Testis (tissue), 3 donors: ENCODE measurements around the gene BMP5. TPM values are rescaled to one million over a fixed set of nuclear protein-coding genes. Genes with fewer than 3 reads are reported as not detected.

Source experiments
- DNase-seq: peaks from one replicate; pipeline ENCODE4 v3.0.0-alpha.2; 2019
- H3K27ac ChIP-seq, 2 donors: fragments of 200-600 bp; sonication (generic); one replicate each; pipeline ENCODE4 v1.5.1; 2019
- H3K27me3 ChIP-seq: fragments of 200-600 bp; sonication (generic); one replicate; pipeline ENCODE4 v1.5.1; 2019
- H3K36me3 ChIP-seq: fragments of 200-600 bp; sonication (generic); one replicate; pipeline ENCODE4 v1.5.1; 2017; ENCODE audit warnings: low read depth; ENCODE audit errors: missing control alignments
- H3K4me1 ChIP-seq: fragments of 200-600 bp; sonication (generic); one replicate; pipeline ENCODE4 v1.5.1; 2019
- H3K4me3 ChIP-seq, 2 donors: fragments of 200-600 bp; sonication (generic); one replicate each; pipeline ENCODE4 v1.5.1; 2017 to 2019
- H3K9me3 ChIP-seq: fragments of 200-600 bp; sonication (generic); one replicate; pipeline ENCODE4 v1.5.1; 2017
- POLR2A ChIP-seq: fragments of 450-650 bp; IDR thresholded peaks from one replicate; pipeline ENCODE4 v1.6.1; 2017; ENCODE audit warnings: antibody characterized with exemption, mild to moderate bottlenecking, moderate library complexity
- WGBS, 2 donors: methylation state at CpG; one replicate each; pipeline ENCODE4 v1.1.5; 2018; 5-methylcytosine and 5-hydroxymethylcytosine counted together
- intact Hi-C: fragments of 100-400 bp; cut with DNase I; formaldehyde crosslinking; loops from one replicate; pipeline ENCODE4 v1.15.1; 2023; ENCODE audit warnings: low total_unique reads
- polyA plus RNA-seq: library from polyadenylated mRNA; stranded (reverse); fragments of 350-450 nt; fragmentation: Illumina TruSeq; extraction: RNeasy Lipid Tissue Mini Kit (QIAGEN cat#74804); gene quantifications from one replicate; pipeline ENCODE4 v1.2.3, GENCODE V29; 2014; ENCODE audit warnings: low read depth, low replicate concordance; ENCODE audit not compliant: insufficient read depth
- total RNA-seq, 2 donors: library from RNA; depleted of rRNA; stranded (reverse); fragments of >200 nt; gene quantifications; one replicate each; pipeline ENCODE4 v1.2.3, GENCODE V29; 2016
- TF ChIP-seq, protein P1 (sequence below), 3 experiments: fragments of 450-650 bp in 2 of 3; fragments of 200-600 bp in 1 of 3; sonication (generic) in 1 of 3; IDR thresholded peaks; one replicate each; pipeline ENCODE4 v1.5.1; 2016 to 2019; ENCODE audit warnings: antibody characterized with exemption in 3 of 3, mild to moderate bottlenecking in 2 of 3, moderate library complexity in 1 of 3

BMP5 gene
- total and polyA plus RNA-seq, 3 donors from 2014 or later, result 0.06 to 0.12 TPM; not detected in 1

DNA sequence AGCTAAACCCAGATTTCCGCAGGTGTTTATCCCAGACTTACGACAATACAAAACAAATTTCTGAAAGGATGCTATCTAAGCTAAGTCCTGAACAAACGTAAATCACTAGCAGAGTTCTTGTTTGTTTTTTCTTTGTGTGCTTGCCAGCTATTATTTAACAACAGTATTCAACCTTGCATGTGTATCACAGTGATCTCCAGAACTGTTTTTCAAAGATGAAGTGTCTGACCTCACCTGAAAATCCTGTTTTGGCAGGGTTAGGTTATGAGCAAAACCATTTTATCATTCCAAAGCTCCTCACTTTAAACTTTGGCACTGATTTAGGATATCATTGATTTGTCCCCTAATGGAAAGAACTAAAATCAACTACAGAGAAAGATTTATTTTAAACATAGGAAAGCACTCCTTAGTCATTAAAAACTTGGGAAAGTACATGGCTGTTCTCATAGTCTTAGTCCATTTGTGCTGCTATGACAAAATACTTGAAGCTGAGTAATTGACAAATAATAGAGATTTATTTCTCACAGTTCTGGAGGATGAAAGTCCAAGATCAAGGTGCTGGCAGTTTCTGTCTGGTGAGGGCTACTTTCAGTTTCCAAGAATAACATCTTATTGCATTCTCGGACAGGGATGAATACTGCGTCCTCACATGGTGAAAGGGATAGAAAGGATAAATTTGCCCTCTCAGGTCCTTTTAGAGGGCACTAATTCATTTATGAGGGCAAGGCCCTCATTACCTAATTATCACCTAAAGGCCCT lies 20.8 kb upstream of the BMP5 start:
- 88 to 92% methylated on average over 5 of the region's 5 CpGs for WGBS, 2 donors
- H3K4me1 ChIP-seq, result no peaks in the 10 kb centered on the region
- no peaks in the 10 kb centered on the region for H3K27me3 ChIP-seq
- no peak overlapping the region for H3K27ac ChIP-seq
- intact Hi-C loops, result no loop called here
- no peak overlapping the region for H3K4me3 ChIP-seq
- TF ChIP-seq POLR2A, result no peak
- TF ChIP-seq, protein P1, sequence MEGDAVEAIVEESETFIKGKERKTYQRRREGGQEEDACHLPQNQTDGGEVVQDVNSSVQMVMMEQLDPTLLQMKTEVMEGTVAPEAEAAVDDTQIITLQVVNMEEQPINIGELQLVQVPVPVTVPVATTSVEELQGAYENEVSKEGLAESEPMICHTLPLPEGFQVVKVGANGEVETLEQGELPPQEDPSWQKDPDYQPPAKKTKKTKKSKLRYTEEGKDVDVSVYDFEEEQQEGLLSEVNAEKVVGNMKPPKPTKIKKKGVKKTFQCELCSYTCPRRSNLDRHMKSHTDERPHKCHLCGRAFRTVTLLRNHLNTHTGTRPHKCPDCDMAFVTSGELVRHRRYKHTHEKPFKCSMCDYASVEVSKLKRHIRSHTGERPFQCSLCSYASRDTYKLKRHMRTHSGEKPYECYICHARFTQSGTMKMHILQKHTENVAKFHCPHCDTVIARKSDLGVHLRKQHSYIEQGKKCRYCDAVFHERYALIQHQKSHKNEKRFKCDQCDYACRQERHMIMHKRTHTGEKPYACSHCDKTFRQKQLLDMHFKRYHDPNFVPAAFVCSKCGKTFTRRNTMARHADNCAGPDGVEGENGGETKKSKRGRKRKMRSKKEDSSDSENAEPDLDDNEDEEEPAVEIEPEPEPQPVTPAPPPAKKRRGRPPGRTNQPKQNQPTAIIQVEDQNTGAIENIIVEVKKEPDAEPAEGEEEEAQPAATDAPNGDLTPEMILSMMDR (IDR thresholded peaks at IDR 0.05), result no peak
- no peaks in the 10 kb centered on the region for H3K9me3 ChIP-seq
- H3K36me3 ChIP-seq, result no peaks in the 10 kb centered on the region
- DNase-seq, result no peak

DNA sequence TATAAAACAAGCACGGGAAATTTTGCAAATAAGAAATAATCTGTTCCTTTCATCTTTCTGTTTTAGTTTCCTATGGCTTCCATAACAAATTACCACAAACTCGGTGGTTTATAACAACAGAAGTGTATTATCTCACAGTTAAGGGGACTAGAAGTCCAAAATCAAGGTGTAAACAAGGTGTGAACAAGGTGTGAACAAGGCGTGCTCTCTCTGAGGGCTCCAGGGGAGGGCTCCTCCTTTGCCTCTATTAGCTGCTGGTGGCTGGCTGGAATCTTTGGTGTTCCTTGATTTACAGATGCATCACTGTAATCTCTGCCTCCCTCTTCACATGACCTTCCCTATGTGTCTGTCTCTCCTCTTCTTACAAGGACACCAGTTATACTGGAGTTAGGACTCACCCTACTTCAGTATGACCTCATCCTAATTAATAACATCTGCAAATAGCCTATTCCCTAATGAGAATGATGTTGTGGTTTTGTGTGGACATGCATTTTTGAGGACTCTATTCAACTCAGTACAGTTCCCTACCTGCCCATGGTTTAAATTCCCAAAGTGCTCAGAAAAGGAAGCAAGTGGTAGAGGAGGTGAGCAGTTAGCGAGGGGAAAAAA lies 17.5 kb upstream of the BMP5 start:
- 84 to 86% methylated on average over 4 of the region's 4 CpGs for WGBS, 2 donors
- no peaks in the 10 kb centered on the region for H3K9me3 ChIP-seq
- H3K27me3 ChIP-seq, result no peaks in the 10 kb centered on the region
- no peak for DNase-seq
- H3K4me3 ChIP-seq, result no peak overlapping the region
- H3K36me3 ChIP-seq, result no peaks in the 10 kb centered on the region
- TF ChIP-seq, protein P1 (IDR thresholded peaks at IDR 0.05), result no peak
- no peak for TF ChIP-seq POLR2A
- H3K27ac ChIP-seq, result no peak overlapping the region
- intact Hi-C loops, result no loop called here
- H3K4me1 ChIP-seq, result no peaks in the 10 kb centered on the region

DNA sequence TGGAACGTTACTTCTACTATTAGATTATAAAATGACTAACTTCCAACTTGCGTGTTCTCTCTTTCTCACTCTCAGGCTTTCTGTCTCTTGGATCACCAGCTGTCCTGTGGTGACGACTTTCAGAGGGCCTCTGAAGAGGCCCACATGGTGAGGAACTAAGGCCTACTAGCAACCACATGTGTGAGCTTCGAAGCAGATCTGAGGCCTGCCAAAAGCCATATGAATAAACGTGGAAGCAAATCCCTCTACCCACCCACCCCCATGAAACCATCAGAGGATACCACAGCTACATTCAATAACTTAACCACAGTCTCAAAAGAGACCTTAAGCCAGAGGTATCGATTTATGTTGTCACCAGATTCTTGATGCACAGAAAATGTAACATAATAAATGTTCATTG lies 13.5 kb upstream of the BMP5 start:
- H3K4me1 ChIP-seq, result no peaks in the 10 kb centered on the region
- no peak overlapping the region for H3K4me3 ChIP-seq
- no peaks in the 10 kb centered on the region for H3K27me3 ChIP-seq
- H3K36me3 ChIP-seq, result no peaks in the 10 kb centered on the region
- intact Hi-C loops, result no loop called here
- TF ChIP-seq, protein P1 (IDR thresholded peaks at IDR 0.05), result no peak
- no peak for TF ChIP-seq POLR2A
- H3K27ac ChIP-seq, result no peak overlapping the region
- DNase-seq, result no peak
- H3K9me3 ChIP-seq, result no peaks in the 10 kb centered on the region
- whole genome bisulfite sequencing, 2 donors, result 92 to 95% methylated on average over 6 of the region's 6 CpGs

DNA sequence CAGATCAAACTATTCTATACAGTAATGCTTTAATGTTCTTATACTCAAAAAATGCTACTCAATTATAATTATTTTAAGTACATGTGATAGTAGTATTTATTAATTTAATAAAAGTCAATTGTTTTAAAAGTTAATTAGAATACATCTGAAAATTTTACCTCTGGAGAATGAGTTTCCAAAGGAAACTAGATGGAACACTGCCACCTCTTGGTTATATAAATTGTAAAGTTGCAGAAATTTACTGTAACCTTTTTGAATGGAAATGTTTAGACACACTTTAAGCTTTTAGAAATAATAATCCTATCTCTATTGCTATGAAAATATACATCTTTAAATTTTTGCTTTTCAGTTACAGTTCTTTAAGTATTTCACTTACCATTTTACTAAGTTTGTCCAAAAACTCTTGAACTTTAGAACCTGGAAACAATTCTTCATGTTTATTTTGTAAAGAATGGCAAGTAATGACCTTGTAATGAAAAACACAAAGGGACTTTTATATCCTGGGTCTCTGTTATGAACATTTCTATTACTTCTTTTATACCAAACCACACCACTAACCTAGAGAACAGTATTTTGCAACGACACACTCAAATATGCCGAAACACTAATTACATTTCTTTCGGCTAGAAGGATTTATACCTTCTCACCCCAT lies 10.9 kb upstream of the BMP5 start:
- no peak for DNase-seq
- no peak for TF ChIP-seq POLR2A
- TF ChIP-seq, protein P1 (IDR thresholded peaks at IDR 0.05), result no peak
- Histone ChIP-seq H3K27ac (no peak overlapping the region), H3K27me3 (no peaks in the 10 kb centered on the region), H3K9me3 (no peaks in the 10 kb centered on the region), H3K36me3 (no peaks in the 10 kb centered on the region), H3K4me1 (peaks cover 6% of the 10 kb centered on the region), H3K4me3 (no peak overlapping the region)
- intact Hi-C loops, result no loop called here
- WGBS, 2 donors, result 72 to 75% methylated on average over 3 of the region's 3 CpGs
